ENCODE data around the gene UXS1. TPM values are rescaled to one million over a fixed set of nuclear protein-coding genes. Genes with fewer than 3 reads are reported as not detected.

The UXS1 gene
- total RNA-seq, 1 donor from 2014 or later = 37.6 TPM

GRCh38 chr2:106098664-106099063, 95.4 kb downstream of the UXS1 start:
- intact Hi-C loops (cut with micrococcal nuclease) = loop anchor here (5.0 to 10.0 kb wide), 3 partner anchors 351 to 764 kb away; partner anchors contain the start of gene C2orf49
- H3K9me3 Mint-ChIP-seq = no peaks in the 10 kb centered on the region
- peaks cover 25% of the 10 kb centered on the region for H3K4me1 Mint-ChIP-seq
- H3K27me3 Mint-ChIP-seq = no peaks in the 10 kb centered on the region
- no peak overlapping the region for H3K27ac Mint-ChIP-seq
- H3K36me3 Mint-ChIP-seq (ENCODE audit: low read depth) = peaks cover 21% of the 10 kb centered on the region
- H3K4me3 Mint-ChIP-seq = no peak overlapping the region
- no peak for DNase-seq

- H3K36me3 Mint-ChIP-seq (ENCODE audit: low read depth) = peaks cover 24% of the 10 kb centered on the region
- H3K4me1 Mint-ChIP-seq = peaks cover 27% of the 10 kb centered on the region
- no peak overlapping the region for H3K4me3 Mint-ChIP-seq
- no peak overlapping the region for H3K27ac Mint-ChIP-seq
- no peaks in the 10 kb centered on the region for H3K9me3 Mint-ChIP-seq
- no peaks in the 10 kb centered on the region for H3K27me3 Mint-ChIP-seq
- DNase-seq = peak; percentile 75
- intact Hi-C loops (cut with micrococcal nuclease) = loop anchor here (5.0 to 10.0 kb wide), 3 partner anchors 351 to 763 kb away; partner anchors contain the start of gene C2orf49
Measured at GRCh38 chr2:106098081-106098480, 96.0 kb downstream of the UXS1 start.

- no peak overlapping the region for H3K27ac Mint-ChIP-seq
- peaks cover 27% of the 10 kb centered on the region for H3K4me1 Mint-ChIP-seq
- no peaks in the 10 kb centered on the region for H3K9me3 Mint-ChIP-seq
- H3K27me3 Mint-ChIP-seq = no peaks in the 10 kb centered on the region
- H3K4me3 Mint-ChIP-seq = no peak overlapping the region
- intact Hi-C loops (cut with micrococcal nuclease) = loop anchor here (5.0 to 10.0 kb wide), 3 partner anchors 350 to 763 kb away; partner anchors contain the start of gene C2orf49
- peaks cover 30% of the 10 kb centered on the region for H3K36me3 Mint-ChIP-seq (ENCODE audit: low read depth)
- no peak for DNase-seq
Measured at GRCh38 chr2:106097038-106098000, 96.8 kb downstream of the UXS1 start.

GRCh38 chr2:106096299-106097037, 97.6 kb downstream of the UXS1 start:
- Mint-ChIP-seq H3K4me1 (peaks cover 27% of the 10 kb centered on the region), H3K27me3 (no peaks in the 10 kb centered on the region), H3K4me3 (peak overlapping the region; percentile 82), H3K36me3 (ENCODE audit: low read depth) (peaks cover 33% of the 10 kb centered on the region), H3K9me3 (no peaks in the 10 kb centered on the region), H3K27ac (peak overlapping the region; percentile 77)
- peak; percentile 75 for DNase-seq
- intact Hi-C loops (cut with micrococcal nuclease) = loop anchor here (5.0 to 10.0 kb wide), 3 partner anchors 349 to 762 kb away; partner anchors contain the start of gene C2orf49

GRCh38 chr2:106095478-106096298, 98.4 kb downstream of the UXS1 start:
- Mint-ChIP-seq H3K27ac (peak overlapping the region; percentile 77), H3K4me1 (peaks cover 29% of the 10 kb centered on the region), H3K27me3 (no peaks in the 10 kb centered on the region), H3K9me3 (no peaks in the 10 kb centered on the region), H3K36me3 (ENCODE audit: low read depth) (peaks cover 37% of the 10 kb centered on the region), H3K4me3 (peak overlapping the region; percentile 82)
- intact Hi-C loops (cut with micrococcal nuclease) = loop anchor here (2.0 to 10.0 kb wide), 4 partner anchors 239 to 761 kb away; partner anchors contain the start of gene C2orf49
- DNase-seq = peak; percentile 91

GRCh38 chr2:106094131-106094841, 99.8 kb downstream of the UXS1 start:
- peak overlapping the region; percentile 82 for H3K27ac Mint-ChIP-seq
- peaks cover 33% of the 10 kb centered on the region for H3K4me1 Mint-ChIP-seq

GRCh38 chr2:106090916-106091618, 103.0 kb downstream of the UXS1 start:
- no peak for DNase-seq
- intact Hi-C loops (cut with micrococcal nuclease) = loop anchor here (10.0 kb wide), 1 partner anchor 756 kb away; the partner anchor contains the start of gene C2orf49
- H3K9me3 Mint-ChIP-seq = no peaks in the 10 kb centered on the region
- no peak overlapping the region for H3K4me3 Mint-ChIP-seq
- H3K27me3 Mint-ChIP-seq = no peaks in the 10 kb centered on the region
- peaks cover 44% of the 10 kb centered on the region for H3K4me1 Mint-ChIP-seq
- H3K36me3 Mint-ChIP-seq (ENCODE audit: low read depth) = peaks cover 37% of the 10 kb centered on the region
- H3K27ac Mint-ChIP-seq = no peak overlapping the region

More at GRCh38 chr2:106094131-106094841, 99.8 kb downstream of the UXS1 start:
- Mint-ChIP-seq H3K27me3 (no peaks in the 10 kb centered on the region), H3K36me3 (ENCODE audit: low read depth) (peaks cover 38% of the 10 kb centered on the region), H3K4me3 (peak overlapping the region; percentile 69), H3K9me3 (no peaks in the 10 kb centered on the region)
- peak; percentile 87 for DNase-seq
- intact Hi-C loops (cut with micrococcal nuclease) = loop anchor here (1.0 to 10.0 kb wide), 3 partner anchors 9 to 759 kb away; partner anchors contain the start of gene C2orf49

GRCh38 chr2:106089611-106090010, 104.5 kb downstream of the UXS1 start:
- Mint-ChIP-seq H3K36me3 (ENCODE audit: low read depth) (peaks cover 35% of the 10 kb centered on the region), H3K4me3 (no peak overlapping the region), H3K4me1 (peaks cover 43% of the 10 kb centered on the region), H3K27ac (no peak overlapping the region), H3K27me3 (no peaks in the 10 kb centered on the region), H3K9me3 (no peaks in the 10 kb centered on the region)
- intact Hi-C loops (cut with micrococcal nuclease) = loop anchor here (5.0 to 10.0 kb wide), 4 partner anchors 162 to 755 kb away; partner anchors contain the start of genes C2orf49 and NCK2
- no peak for DNase-seq

GRCh38 chr2:106085181-106085940, 108.7 kb downstream of the UXS1 start:
- H3K4me1 Mint-ChIP-seq = peaks cover 28% of the 10 kb centered on the region
- intact Hi-C loops (cut with micrococcal nuclease) = loop anchor here (1.0 to 5.0 kb wide), 5 partner anchors 9 to 509 kb away; partner anchors contain the start of gene NCK2
- DNase-seq = peak; percentile 86
- peak overlapping the region; percentile 73 for H3K27ac Mint-ChIP-seq
- H3K36me3 Mint-ChIP-seq (ENCODE audit: low read depth) = peaks cover 7% of the 10 kb centered on the region
- peak overlapping the region; percentile 60 for H3K4me3 Mint-ChIP-seq
- no peaks in the 10 kb centered on the region for H3K9me3 Mint-ChIP-seq
- no peaks in the 10 kb centered on the region for H3K27me3 Mint-ChIP-seq

- no peak for DNase-seq
- Mint-ChIP-seq H3K27me3 (peaks cover 2% of the 10 kb centered on the region), H3K4me1 (peaks cover 10% of the 10 kb centered on the region), H3K27ac (no peak overlapping the region), H3K9me3 (no peaks in the 10 kb centered on the region), H3K4me3 (no peak overlapping the region), H3K36me3 (ENCODE audit: low read depth) (no peaks in the 10 kb centered on the region)
- intact Hi-C loops (cut with micrococcal nuclease) = no loop called here
Measured at GRCh38 chr2:106080959-106081358, 113.1 kb downstream of the UXS1 start.

GRCh38 chr2:106078096-106078495, 116.0 kb downstream of the UXS1 start:
- H3K27me3 Mint-ChIP-seq = peaks cover 2% of the 10 kb centered on the region
- H3K4me3 Mint-ChIP-seq = no peak overlapping the region
- H3K4me1 Mint-ChIP-seq = peaks cover 4% of the 10 kb centered on the region
- no peak overlapping the region for H3K27ac Mint-ChIP-seq
- H3K9me3 Mint-ChIP-seq = no peaks in the 10 kb centered on the region
- H3K36me3 Mint-ChIP-seq (ENCODE audit: low read depth) = no peaks in the 10 kb centered on the region
- intact Hi-C loops (cut with micrococcal nuclease) = no loop called here
- no peak for DNase-seq

Data from activated CD4-positive, alpha-beta T cell treated with anti-CD3 and anti-CD28 coated beads, Interleukin-2, amount 10 ng/mL, durations not matched to agents 24 days and 14 days (primary cell).